ENCODE results near the gene VPS50.

Gene VPS50

GRCh38 chr7:93402944-93403343 lies 170.8 kb downstream of the VPS50 start:
- DNase-seq (ENCODE audit: low spot score): no peak
- TF ChIP-seq CTCF (IDR thresholded peaks at IDR 0.05; ENCODE audit: extremely low read depth, missing control alignments): no peak

GRCh38 chr7:93407239-93407638 lies 175.1 kb downstream of the VPS50 start:
- TF ChIP-seq CTCF (IDR thresholded peaks at IDR 0.05; ENCODE audit: extremely low read depth, missing control alignments): no peak
- no peak for DNase-seq (ENCODE audit: low spot score)

GRCh38 chr7:93409324-93409723 lies 177.2 kb downstream of the VPS50 start:
- DNase-seq (ENCODE audit: low spot score): no peak
- TF ChIP-seq CTCF (IDR thresholded peaks at IDR 0.05; ENCODE audit: extremely low read depth, missing control alignments): no peak
